Neural cell (in vitro differentiated cells): ENCODE measurements around the gene XRN1.

Source experiments
- EZH2 ChIP-seq: fragments of 200-600, 300-800 bp; shearing (Covaris generic), sonication (generic); IDR thresholded peaks from 2 replicates; pipeline ENCODE4 v1.6.1; 2014; ENCODE audit warnings: antibody characterized with exemption, low read length, borderline replicate concordance, mild to moderate bottlenecking; ENCODE audit not compliant: insufficient read depth, poor library complexity, severe bottlenecking
- POLR2AphosphoS5 ChIP-seq: IDR thresholded peaks from 2 replicates; pipeline ENCODE4 v1.6.1; 2012
- RAD21 ChIP-seq: fragments of 450-650 bp; conservative IDR thresholded peaks from 2 replicates; pipeline ENCODE4 v1.6.1; 2014; ENCODE audit warnings: antibody characterized with exemption, mild to moderate bottlenecking, moderate library complexity
- SMC3 ChIP-seq: fragments of 450-650 bp; conservative IDR thresholded peaks from 2 replicates; pipeline ENCODE4 v1.6.1; 2014; ENCODE audit warnings: antibody characterized with exemption, mild to moderate bottlenecking, moderate library complexity; ENCODE audit not compliant: poor library complexity
- TF ChIP-seq, protein P1 (sequence below): fragments of 450-650 bp; IDR thresholded peaks from 2 replicates; pipeline ENCODE4 v1.5.1; 2014; ENCODE audit warnings: antibody characterized with exemption, mild to moderate bottlenecking, moderate library complexity; ENCODE audit not compliant: poor library complexity, severe bottlenecking
- TF ChIP-seq, protein P2 (sequence below): IDR thresholded peaks from 2 replicates; pipeline ENCODE4 v1.6.1; 2012; ENCODE audit warnings: borderline replicate concordance

DNA sequence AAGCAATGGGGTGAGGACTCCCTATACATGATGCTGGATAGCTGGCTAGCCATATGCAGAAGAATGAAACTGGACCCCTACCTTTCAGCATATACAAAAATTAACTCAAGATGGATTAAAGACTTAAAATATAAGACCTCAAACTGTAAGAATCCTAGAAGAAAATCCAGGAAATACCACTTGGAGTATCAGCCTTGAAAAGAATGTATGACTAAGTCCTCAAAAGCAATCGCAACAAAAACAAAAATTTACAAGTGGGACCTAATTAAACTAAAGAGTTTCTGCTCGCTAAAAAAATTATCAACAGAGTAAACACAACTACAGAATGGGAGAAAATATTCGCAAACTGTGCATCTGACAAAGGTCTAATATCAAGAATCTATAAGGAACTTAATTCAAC lies 94.3 kb downstream of the XRN1 start:
- TF ChIP-seq, protein P1, sequence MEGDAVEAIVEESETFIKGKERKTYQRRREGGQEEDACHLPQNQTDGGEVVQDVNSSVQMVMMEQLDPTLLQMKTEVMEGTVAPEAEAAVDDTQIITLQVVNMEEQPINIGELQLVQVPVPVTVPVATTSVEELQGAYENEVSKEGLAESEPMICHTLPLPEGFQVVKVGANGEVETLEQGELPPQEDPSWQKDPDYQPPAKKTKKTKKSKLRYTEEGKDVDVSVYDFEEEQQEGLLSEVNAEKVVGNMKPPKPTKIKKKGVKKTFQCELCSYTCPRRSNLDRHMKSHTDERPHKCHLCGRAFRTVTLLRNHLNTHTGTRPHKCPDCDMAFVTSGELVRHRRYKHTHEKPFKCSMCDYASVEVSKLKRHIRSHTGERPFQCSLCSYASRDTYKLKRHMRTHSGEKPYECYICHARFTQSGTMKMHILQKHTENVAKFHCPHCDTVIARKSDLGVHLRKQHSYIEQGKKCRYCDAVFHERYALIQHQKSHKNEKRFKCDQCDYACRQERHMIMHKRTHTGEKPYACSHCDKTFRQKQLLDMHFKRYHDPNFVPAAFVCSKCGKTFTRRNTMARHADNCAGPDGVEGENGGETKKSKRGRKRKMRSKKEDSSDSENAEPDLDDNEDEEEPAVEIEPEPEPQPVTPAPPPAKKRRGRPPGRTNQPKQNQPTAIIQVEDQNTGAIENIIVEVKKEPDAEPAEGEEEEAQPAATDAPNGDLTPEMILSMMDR: no peak
- TF ChIP-seq EZH2 (no peak), SMC3 (no peak), RAD21 (no peak), POLR2AphosphoS5 (no peak)
- TF ChIP-seq, protein P2, sequence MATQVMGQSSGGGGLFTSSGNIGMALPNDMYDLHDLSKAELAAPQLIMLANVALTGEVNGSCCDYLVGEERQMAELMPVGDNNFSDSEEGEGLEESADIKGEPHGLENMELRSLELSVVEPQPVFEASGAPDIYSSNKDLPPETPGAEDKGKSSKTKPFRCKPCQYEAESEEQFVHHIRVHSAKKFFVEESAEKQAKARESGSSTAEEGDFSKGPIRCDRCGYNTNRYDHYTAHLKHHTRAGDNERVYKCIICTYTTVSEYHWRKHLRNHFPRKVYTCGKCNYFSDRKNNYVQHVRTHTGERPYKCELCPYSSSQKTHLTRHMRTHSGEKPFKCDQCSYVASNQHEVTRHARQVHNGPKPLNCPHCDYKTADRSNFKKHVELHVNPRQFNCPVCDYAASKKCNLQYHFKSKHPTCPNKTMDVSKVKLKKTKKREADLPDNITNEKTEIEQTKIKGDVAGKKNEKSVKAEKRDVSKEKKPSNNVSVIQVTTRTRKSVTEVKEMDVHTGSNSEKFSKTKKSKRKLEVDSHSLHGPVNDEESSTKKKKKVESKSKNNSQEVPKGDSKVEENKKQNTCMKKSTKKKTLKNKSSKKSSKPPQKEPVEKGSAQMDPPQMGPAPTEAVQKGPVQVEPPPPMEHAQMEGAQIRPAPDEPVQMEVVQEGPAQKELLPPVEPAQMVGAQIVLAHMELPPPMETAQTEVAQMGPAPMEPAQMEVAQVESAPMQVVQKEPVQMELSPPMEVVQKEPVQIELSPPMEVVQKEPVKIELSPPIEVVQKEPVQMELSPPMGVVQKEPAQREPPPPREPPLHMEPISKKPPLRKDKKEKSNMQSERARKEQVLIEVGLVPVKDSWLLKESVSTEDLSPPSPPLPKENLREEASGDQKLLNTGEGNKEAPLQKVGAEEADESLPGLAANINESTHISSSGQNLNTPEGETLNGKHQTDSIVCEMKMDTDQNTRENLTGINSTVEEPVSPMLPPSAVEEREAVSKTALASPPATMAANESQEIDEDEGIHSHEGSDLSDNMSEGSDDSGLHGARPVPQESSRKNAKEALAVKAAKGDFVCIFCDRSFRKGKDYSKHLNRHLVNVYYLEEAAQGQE: no peak
